Smooth muscle cell (in vitro differentiated cells): Measurements from ENCODE around the gene TPX2. TPM values are rescaled to one million over a fixed set of nuclear protein-coding genes. Genes with fewer than 3 reads are reported as not detected.

ENCODE experiments used
- DNase-seq: peaks from one replicate; lab custom pipeline; 2025; ENCODE audit not compliant: unreplicated experiment; lab: John Stamatoyannopoulos, UW
- H2AFZ ChIP-seq: fragments of 200-600 bp; sonication (generic); 2 replicates; pipeline ENCODE4 v1.6.0; 2016; ENCODE audit warnings: antibody characterized with exemption, low read depth, mild to moderate bottlenecking
- H3F3A ChIP-seq: fragments of 200-600 bp; sonication (generic); 2 replicates; pipeline ENCODE4 v1.6.0; 2017; ENCODE audit warnings: antibody characterized with exemption, low read depth
- H3K27ac ChIP-seq: fragments of 200-600 bp; sonication (generic); 2 replicates; pipeline ENCODE4 v1.5.1; 2016; ENCODE audit warnings: low read depth, mild to moderate bottlenecking
- H3K27me3 ChIP-seq: fragments of 200-600 bp; sonication (generic); 2 replicates; pipeline ENCODE4 v1.6.1; 2016; ENCODE audit warnings: low read depth, mild to moderate bottlenecking
- H3K36me3 ChIP-seq: fragments of 200-600 bp; sonication (generic); 2 replicates; pipeline ENCODE4 v1.5.1; 2016; ENCODE audit warnings: low read depth
- H3K4me1 ChIP-seq: fragments of 200-600 bp; sonication (generic); 2 replicates; pipeline ENCODE4 v1.5.1; 2016; ENCODE audit warnings: low read depth
- H3K4me2 ChIP-seq: fragments of 200-600 bp; sonication (generic); 2 replicates; pipeline ENCODE4 v1.6.0; 2016; ENCODE audit warnings: mild to moderate bottlenecking
- H3K4me3 ChIP-seq: fragments of 200-600 bp; sonication (generic); 2 replicates; pipeline ENCODE4 v1.5.1; 2016; ENCODE audit warnings: mild to moderate bottlenecking
- H3K79me2 ChIP-seq: fragments of 200-600 bp; sonication (generic); 2 replicates; pipeline ENCODE4 v1.6.0; 2016; ENCODE audit warnings: low read depth, mild to moderate bottlenecking
- H3K9ac ChIP-seq: fragments of 200-600 bp; sonication (generic); 2 replicates; pipeline ENCODE4 v1.6.0; 2016; ENCODE audit warnings: low read depth
- H3K9me3 ChIP-seq: fragments of 200-600 bp; sonication (generic); replicated peaks from 2 replicates; pipeline ENCODE4 v1.5.1; 2016; ENCODE audit warnings: low read depth
- H4K20me1 ChIP-seq: fragments of 200-600 bp; sonication (generic); 2 replicates; pipeline ENCODE4 v1.6.0; 2016; ENCODE audit warnings: low read depth
- CTCF ChIP-seq: fragments of 200-600 bp; sonication (generic); IDR thresholded peaks from 2 replicates; pipeline ENCODE4 v1.5.1; 2017; ENCODE audit warnings: borderline replicate concordance, mild to moderate bottlenecking, antibody characterized with exemption; ENCODE audit not compliant: insufficient read depth, poor library complexity, severe bottlenecking
- WGBS: methylation state at CpG from one replicate; pipeline ENCODE4 v1.1.7; 2016; ENCODE audit warnings: low lambda C conversion rate; 5-methylcytosine and 5-hydroxymethylcytosine counted together
- polyA plus RNA-seq: library from polyadenylated mRNA; unstranded; fragments of >200 nt; fragmentation: Nextera tagmentation; extraction: Ambion mirVana; gene quantifications from 2 replicates; pipeline ENCODE4 v1.2.1, GENCODE V29; 2016
- total RNA-seq: library from RNA; depleted of rRNA; stranded (reverse); fragments of >200 nt; gene quantifications from 2 replicates; pipeline ENCODE4 v1.2.3, GENCODE V29; 2014

TPX2 gene
- total and polyA plus RNA-seq, 2 experiments from 2014 or later = 21.7 to 24.5 TPM

GRCh38 chr20:31693402-31693801 lies 45.7 kb upstream of the TPX2 start:
- Histone ChIP-seq H3K79me2 (peaks cover 59% of the 10 kb centered on the region), H3K36me3 (no peaks in the 10 kb centered on the region), H2AFZ (no peak overlapping the region), H3K27me3 (no peaks in the 10 kb centered on the region), H3K4me2 (no peak overlapping the region), H3K4me1 (peaks cover 12% of the 10 kb centered on the region), H3K4me3 (no peak overlapping the region), H3K27ac (no peak overlapping the region), H3K9ac (no peak overlapping the region), H3K9me3 (no peaks in the 10 kb centered on the region), H3F3A (peaks cover under 1% of the 10 kb centered on the region), H4K20me1 (peaks cover 21% of the 10 kb centered on the region)
- WGBS = 92% methylated on average over 6 of the region's 6 CpGs
- TF ChIP-seq CTCF = no peak
- DNase-seq = no peak

DNA sequence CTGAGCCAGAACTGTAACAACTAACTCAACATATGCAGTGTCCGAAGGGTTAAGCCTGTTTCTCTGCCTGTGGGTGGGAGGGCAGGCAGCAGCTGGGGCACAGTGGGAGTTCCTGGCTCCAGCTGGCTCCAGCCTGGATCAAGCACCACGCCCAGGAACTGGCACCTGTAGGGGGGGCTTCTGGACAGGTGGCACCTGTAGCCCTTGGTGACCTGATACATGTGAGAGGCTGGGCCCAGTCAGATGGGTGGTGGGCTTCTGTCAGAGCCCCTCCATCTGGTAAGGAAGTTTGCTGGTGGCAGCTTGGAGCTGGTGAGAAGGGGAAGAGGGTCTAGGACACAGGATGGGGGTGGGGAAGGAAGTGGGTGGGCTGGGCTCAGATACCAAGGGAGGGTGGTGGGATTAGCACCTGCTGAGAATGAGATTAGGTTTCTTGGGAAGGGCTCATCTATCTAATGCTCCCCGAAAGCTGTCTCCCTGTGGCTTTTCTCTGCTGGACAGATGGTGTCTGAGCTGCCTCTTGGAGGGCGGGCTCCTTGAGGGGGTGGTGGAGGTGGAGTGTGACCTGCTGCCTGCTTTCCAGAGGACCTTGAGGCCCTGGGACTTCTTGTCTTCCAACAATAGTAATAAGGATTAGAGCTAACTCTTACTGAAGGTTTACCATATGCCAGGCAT lies 45.0 kb upstream of the TPX2 start:
- Histone ChIP-seq H4K20me1 (peaks cover 21% of the 10 kb centered on the region), H3K27ac (no peak overlapping the region), H3F3A (peaks cover 8% of the 10 kb centered on the region), H3K4me2 (no peak overlapping the region), H3K79me2 (peaks cover 59% of the 10 kb centered on the region), H3K4me3 (no peak overlapping the region), H3K27me3 (no peaks in the 10 kb centered on the region), H3K4me1 (peaks cover 16% of the 10 kb centered on the region), H2AFZ (no peak overlapping the region), H3K9ac (no peak overlapping the region), H3K36me3 (no peaks in the 10 kb centered on the region), H3K9me3 (no peaks in the 10 kb centered on the region)
- DNase-seq = no peak
- TF ChIP-seq CTCF = no peak
- 66% methylated on average over 4 of the region's 4 CpGs for whole genome bisulfite sequencing

GRCh38 chr20:31694842-31695593 lies 44.1 kb upstream of the TPX2 start:
- Histone ChIP-seq H3F3A (peaks cover 15% of the 10 kb centered on the region), H3K4me2 (no peak overlapping the region), H3K27ac (no peak overlapping the region), H2AFZ (no peak overlapping the region), H3K9ac (no peak overlapping the region), H3K36me3 (no peaks in the 10 kb centered on the region), H3K4me3 (no peak overlapping the region), H3K9me3 (no peaks in the 10 kb centered on the region), H3K27me3 (no peaks in the 10 kb centered on the region), H3K79me2 (peaks cover 53% of the 10 kb centered on the region), H3K4me1 (peaks cover 16% of the 10 kb centered on the region), H4K20me1 (peaks cover 13% of the 10 kb centered on the region)
- TF ChIP-seq CTCF = no peak
- WGBS = 97% methylated on average over 5 of the region's 5 CpGs
- no peak for DNase-seq
